ENCODE results near the gene ASB13. TPM values are rescaled to one million over a fixed set of nuclear protein-coding genes. Genes with fewer than 3 reads are reported as not detected.

ASB13 gene
- total and polyA plus RNA-seq, 2 of the 13 experiments (the other 11 are each of a cell fraction or from before 2014, with no cell fraction given), result 9.3 to 15.4 TPM

DNA sequence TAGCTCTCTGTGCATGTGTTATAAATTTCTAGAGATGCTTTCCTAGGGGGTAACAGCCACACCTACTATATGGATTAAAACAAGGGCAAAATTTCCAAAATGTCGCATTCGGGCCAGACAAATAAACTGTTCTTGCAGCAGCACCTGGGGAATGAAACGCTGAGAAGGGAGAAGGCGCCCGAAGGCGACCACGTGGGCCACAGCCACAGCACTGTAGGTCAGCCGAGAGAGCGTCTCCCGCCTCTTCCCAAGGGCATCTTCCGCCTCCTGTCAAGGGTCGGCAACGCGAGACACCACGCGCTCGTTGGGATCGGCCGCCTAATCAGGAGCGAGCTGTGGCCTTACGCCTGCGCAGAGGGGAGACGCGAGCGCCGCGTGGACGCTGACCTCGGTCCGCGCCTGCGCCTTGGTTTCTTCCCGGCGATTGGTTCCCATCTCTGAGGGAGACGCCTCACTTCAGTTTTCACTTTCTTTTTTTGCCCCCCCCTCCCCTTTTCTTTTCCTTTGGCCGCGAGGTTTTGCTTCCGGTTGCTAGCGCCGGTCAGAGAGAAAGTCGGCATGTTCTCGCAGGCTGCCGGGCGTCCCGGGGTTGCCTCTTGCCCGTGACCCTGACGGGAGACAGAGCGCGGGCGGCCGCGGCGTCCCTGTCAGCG, 18.0 kb upstream of the ASB13 start, which contains the start of gene TASOR2 (continued):
- TF ChIP-seq ZNF431 (CRISPR knock-in tag; IDR thresholded peaks at IDR 0.05; ENCODE audit: borderline replicate concordance, low read depth) (peak; percentile 90; the same call in 1 of the 2 replicates), ZBTB33 (CRISPR knock-in tag; IDR thresholded peaks at IDR 0.05) (peak; percentile 78), ZSCAN20 (CRISPR knock-in tag; IDR thresholded peaks at IDR 0.05; ENCODE audit: borderline replicate concordance) (0 out of 2 replicates have a peak, but pooled peaks have one; percentile 46), RNF219 (CRISPR knock-in tag; IDR thresholded peaks at IDR 0.05) (peak; percentile 90), ZFAT (CRISPR knock-in tag; conservative IDR thresholded peaks at IDR 0.05) (no peak), POLR2AphosphoS2 (IDR thresholded peaks at IDR 0.05; ENCODE audit: low read depth, low read length) (no peak), ZNF20 (CRISPR knock-in tag; IDR thresholded peaks at IDR 0.05) (peak; percentile 88; the same call in 1 of the 2 replicates), ZNF609 (CRISPR knock-in tag; IDR thresholded peaks at IDR 0.05; ENCODE audit: borderline replicate concordance) (peak; percentile 53; the same call in 1 of the 2 replicates), ZKSCAN8 (CRISPR knock-in tag; IDR thresholded peaks at IDR 0.05; ENCODE audit: borderline replicate concordance) (peak; percentile 89; the same call in 1 of the 2 replicates), NFE2L1 (CRISPR knock-in tag; IDR thresholded peaks at IDR 0.05; ENCODE audit: borderline replicate concordance) (peak; percentile 85; the same call in 1 of the 2 replicates), PBX3 (CRISPR knock-in tag; IDR thresholded peaks at IDR 0.05; ENCODE audit: borderline replicate concordance) (no peak), ZNF772 (CRISPR knock-in tag; IDR thresholded peaks at IDR 0.05) (peak; percentile 95), SALL2 (CRISPR knock-in tag; IDR thresholded peaks at IDR 0.05) (0 out of 2 replicates have a peak, but pooled peaks have one; percentile 33)
- TF ChIP-seq, protein P1, sequence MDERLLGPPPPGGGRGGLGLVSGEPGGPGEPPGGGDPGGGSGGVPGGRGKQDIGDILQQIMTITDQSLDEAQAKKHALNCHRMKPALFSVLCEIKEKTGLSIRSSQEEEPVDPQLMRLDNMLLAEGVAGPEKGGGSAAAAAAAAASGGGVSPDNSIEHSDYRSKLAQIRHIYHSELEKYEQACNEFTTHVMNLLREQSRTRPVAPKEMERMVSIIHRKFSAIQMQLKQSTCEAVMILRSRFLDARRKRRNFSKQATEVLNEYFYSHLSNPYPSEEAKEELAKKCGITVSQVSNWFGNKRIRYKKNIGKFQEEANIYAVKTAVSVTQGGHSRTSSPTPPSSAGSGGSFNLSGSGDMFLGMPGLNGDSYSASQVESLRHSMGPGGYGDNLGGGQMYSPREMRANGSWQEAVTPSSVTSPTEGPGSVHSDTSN (CRISPR knock-in tag; IDR thresholded peaks at IDR 0.05), result 0 out of 2 replicates have a peak, but pooled peaks have one; percentile 11
- TF ChIP-seq, protein P2, sequence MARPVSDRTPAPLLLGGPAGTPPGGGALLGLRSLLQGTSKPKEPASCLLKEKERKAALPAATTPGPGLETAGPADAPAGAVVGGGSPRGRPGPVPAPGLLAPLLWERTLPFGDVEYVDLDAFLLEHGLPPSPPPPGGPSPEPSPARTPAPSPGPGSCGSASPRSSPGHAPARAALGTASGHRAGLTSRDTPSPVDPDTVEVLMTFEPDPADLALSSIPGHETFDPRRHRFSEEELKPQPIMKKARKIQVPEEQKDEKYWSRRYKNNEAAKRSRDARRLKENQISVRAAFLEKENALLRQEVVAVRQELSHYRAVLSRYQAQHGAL (CRISPR knock-in tag; IDR thresholded peaks at IDR 0.05; ENCODE audit: not compliant biosample characterization), result no peak
